KMS-11 (cell line): Measurements from ENCODE around the gene CYP3A5.

Experiments used
- H2AFZ ChIP-seq: fragments of 200-600 bp; sonication (generic); 2 replicates; pipeline ENCODE4 v1.6.1; 2016; ENCODE audit warnings: antibody characterized with exemption, mixed run types, low read depth
- H3K27ac ChIP-seq: fragments of 200-600 bp; sonication (generic); 2 replicates; pipeline ENCODE4 v1.6.1; 2016; ENCODE audit warnings: mild to moderate bottlenecking, mixed run types
- H3K27me3 ChIP-seq: fragments of 200-600 bp; sonication (generic); 2 replicates; pipeline ENCODE4 v1.6.1; 2017; ENCODE audit warnings: mild to moderate bottlenecking, low read depth, mixed run types, moderate library complexity; ENCODE audit not compliant: insufficient read depth
- H3K36me3 ChIP-seq: fragments of 200-600 bp; sonication (generic); 2 replicates; pipeline ENCODE4 v1.6.1; 2017; ENCODE audit warnings: mild to moderate bottlenecking, mixed run types; ENCODE audit not compliant: insufficient read depth
- H3K4me1 ChIP-seq: fragments of 200-600 bp; sonication (generic); 2 replicates; pipeline ENCODE4 v1.6.1; 2016; ENCODE audit warnings: mild to moderate bottlenecking, low read depth, mixed run types; ENCODE audit not compliant: poor library complexity, severe bottlenecking
- H3K4me2 ChIP-seq: fragments of 200-600 bp; sonication (generic); 2 replicates; pipeline ENCODE4 v1.7.0; 2016; ENCODE audit warnings: mild to moderate bottlenecking, mixed run types
- H3K4me3 ChIP-seq: fragments of 200-600 bp; sonication (generic); IDR thresholded peaks from 2 replicates; pipeline ENCODE4 v1.6.1; 2017; ENCODE audit warnings: low read depth, low read length, mixed read lengths; ENCODE audit not compliant: insufficient read depth
- H3K79me2 ChIP-seq: fragments of 200-600 bp; sonication (generic); 2 replicates; pipeline ENCODE4 v1.6.1; 2016; ENCODE audit warnings: low read depth, mixed run types; ENCODE audit not compliant: insufficient read depth
- H3K9ac ChIP-seq: fragments of 200-600 bp; sonication (generic); 2 replicates; pipeline ENCODE4 v1.6.1; 2016; ENCODE audit warnings: mild to moderate bottlenecking, mixed run types
- H4K20me1 ChIP-seq: fragments of 200-600 bp; sonication (generic); 2 replicates; pipeline ENCODE4 v1.6.1; 2016; ENCODE audit warnings: mild to moderate bottlenecking, mixed run types; ENCODE audit not compliant: insufficient read depth
- TF ChIP-seq, protein P1 (sequence below): fragments of 200-600 bp; sonication (generic); conservative IDR thresholded peaks from 2 replicates; pipeline ENCODE4 v1.6.1; 2017; ENCODE audit warnings: low read depth, mild to moderate bottlenecking, antibody characterized with exemption, low read length, moderate library complexity, mixed read lengths

Gene CYP3A5

DNA sequence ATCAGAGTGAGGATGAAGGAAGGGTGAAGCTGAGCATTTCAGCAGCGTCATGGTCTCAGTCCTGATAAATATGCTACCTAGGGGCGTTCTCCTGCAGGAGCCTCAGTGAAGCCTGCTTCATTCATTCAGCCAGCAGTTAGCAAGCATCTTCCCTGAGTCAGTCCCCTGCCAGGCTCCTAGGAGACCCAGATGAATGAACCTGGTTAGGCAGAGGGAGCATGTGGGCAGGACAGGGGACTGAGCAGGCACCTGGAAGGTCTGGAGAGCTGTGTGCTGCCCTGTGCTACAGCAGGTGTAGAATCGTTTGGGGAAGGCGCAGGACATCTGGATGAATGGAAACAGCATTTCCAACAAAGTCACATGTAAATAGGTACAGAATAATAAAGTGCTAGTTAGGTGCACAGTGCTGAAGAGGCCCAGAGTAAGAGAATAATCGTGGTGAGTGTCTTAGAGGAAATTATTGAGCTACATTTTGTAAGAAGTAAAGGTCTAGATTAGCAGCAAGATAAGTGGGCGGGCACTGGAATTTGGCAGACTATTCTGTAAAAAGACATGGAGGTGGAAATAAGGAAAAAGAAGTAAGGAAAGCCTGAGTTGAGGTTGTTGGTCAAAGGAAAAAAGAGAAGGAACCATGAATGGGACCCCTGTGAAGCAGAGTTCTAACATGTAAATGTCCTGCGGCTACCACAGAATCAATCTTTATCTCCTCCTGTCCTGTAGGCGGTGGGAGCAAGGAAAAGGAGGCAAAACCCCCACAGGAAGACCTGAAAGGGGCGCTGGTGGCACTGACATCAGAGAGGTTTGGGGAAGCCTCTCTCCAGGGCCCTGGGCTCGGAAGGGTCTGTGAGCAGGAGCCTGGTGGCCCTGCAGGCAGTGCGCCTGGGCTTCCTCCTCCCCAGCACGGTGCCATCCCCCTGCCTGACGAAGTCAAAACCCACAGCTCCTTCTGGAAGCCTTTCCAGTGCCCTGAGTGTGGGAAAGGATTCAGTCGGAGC is 51.0 kb downstream of the CYP3A5 start:
- Histone ChIP-seq H3K27me3 (no peaks in the 10 kb centered on the region), H3K9ac (no peak overlapping the region), H3K4me3 (no peak overlapping the region), H3K4me2 (no peak overlapping the region), H4K20me1 (no peaks in the 10 kb centered on the region), H3K27ac (no peak overlapping the region), H3K36me3 (no peaks in the 10 kb centered on the region; the same call in 1 of the 2 replicates), H3K79me2 (no peaks in the 10 kb centered on the region), H3K4me1 (no peaks in the 10 kb centered on the region), H2AFZ (no peak overlapping the region)
- TF ChIP-seq, protein P1, sequence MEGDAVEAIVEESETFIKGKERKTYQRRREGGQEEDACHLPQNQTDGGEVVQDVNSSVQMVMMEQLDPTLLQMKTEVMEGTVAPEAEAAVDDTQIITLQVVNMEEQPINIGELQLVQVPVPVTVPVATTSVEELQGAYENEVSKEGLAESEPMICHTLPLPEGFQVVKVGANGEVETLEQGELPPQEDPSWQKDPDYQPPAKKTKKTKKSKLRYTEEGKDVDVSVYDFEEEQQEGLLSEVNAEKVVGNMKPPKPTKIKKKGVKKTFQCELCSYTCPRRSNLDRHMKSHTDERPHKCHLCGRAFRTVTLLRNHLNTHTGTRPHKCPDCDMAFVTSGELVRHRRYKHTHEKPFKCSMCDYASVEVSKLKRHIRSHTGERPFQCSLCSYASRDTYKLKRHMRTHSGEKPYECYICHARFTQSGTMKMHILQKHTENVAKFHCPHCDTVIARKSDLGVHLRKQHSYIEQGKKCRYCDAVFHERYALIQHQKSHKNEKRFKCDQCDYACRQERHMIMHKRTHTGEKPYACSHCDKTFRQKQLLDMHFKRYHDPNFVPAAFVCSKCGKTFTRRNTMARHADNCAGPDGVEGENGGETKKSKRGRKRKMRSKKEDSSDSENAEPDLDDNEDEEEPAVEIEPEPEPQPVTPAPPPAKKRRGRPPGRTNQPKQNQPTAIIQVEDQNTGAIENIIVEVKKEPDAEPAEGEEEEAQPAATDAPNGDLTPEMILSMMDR: no peak

DNA sequence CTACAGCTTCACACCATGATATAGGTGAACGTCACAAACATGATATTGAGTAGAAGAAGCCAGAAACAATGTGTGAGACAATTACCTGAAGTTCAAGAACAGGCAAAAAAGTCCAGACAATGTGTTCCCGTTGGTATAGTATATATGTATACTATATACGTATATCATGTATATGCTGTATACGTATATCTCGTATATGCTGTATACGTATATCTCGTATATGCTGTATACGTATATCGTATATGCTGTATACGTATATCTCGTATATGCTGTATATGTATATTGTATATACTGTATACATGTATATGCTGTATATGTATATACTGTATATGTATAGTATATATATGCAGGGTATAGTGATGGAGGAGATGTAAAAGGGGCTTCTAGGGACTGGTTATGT is 52.3 kb downstream of the CYP3A5 start:
- H3K79me2 ChIP-seq: no peaks in the 10 kb centered on the region
- no peaks in the 10 kb centered on the region; the same call in 1 of the 2 replicates for H3K36me3 ChIP-seq
- H3K4me3 ChIP-seq: no peak overlapping the region
- no peak overlapping the region for H3K27ac ChIP-seq
- H3K4me1 ChIP-seq: no peaks in the 10 kb centered on the region
- H3K9ac ChIP-seq: no peak overlapping the region
- TF ChIP-seq, protein P1: no peak
- H3K27me3 ChIP-seq: no peaks in the 10 kb centered on the region
- no peak overlapping the region for H3K4me2 ChIP-seq
- H4K20me1 ChIP-seq: no peaks in the 10 kb centered on the region
- no peak overlapping the region for H2AFZ ChIP-seq

DNA sequence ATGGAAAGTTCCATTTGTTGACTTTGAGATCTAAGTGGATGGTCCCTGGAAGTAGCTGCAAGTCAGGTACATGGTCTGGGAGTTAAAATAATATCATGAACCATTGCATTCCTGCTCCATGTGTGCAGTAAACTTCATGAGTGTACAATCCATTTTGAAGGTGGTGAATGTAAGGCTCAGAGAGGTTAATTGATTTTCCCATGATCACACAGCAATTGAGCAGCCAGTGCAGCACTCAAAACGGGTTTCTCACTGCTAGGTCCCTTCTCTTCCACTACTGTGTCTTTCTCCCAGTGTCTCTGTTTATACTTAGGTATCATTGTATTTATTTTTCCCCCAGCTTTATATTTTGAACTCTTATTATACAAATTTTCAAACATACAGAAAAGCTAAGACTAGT is 53.1 kb downstream of the CYP3A5 start:
- H3K9ac ChIP-seq: no peak overlapping the region
- H3K79me2 ChIP-seq: no peaks in the 10 kb centered on the region
- TF ChIP-seq, protein P1: no peak
- no peak overlapping the region for H3K27ac ChIP-seq
- no peak overlapping the region for H2AFZ ChIP-seq
- no peaks in the 10 kb centered on the region; the same call in 1 of the 2 replicates for H3K36me3 ChIP-seq
- H3K27me3 ChIP-seq: no peaks in the 10 kb centered on the region
- H3K4me2 ChIP-seq: no peak overlapping the region
- no peaks in the 10 kb centered on the region for H4K20me1 ChIP-seq
- H3K4me1 ChIP-seq: no peaks in the 10 kb centered on the region
- H3K4me3 ChIP-seq: no peak overlapping the region

DNA sequence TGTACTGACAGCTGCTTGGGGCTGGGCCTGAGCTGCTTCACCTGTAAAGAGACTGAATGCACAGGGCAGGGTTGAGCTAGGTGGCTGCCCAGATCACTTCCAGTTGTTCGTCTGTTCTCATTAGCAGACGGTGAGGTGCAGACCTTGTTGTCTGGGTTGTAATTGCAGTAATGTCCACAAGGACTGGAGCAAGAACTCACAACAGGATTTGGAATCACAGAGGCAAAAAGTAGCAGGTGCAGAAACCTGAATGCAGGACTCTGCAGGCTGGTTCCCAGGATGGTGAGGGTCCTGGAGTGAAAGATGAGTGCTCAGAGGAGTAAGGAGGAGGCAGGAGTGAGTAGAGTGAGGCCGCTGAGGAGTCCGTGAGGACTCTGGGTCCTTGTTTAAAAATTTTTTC is 53.8 kb downstream of the CYP3A5 start:
- Histone ChIP-seq H3K27me3 (no peaks in the 10 kb centered on the region), H3K36me3 (no peaks in the 10 kb centered on the region; the same call in 1 of the 2 replicates), H2AFZ (no peak overlapping the region), H3K27ac (no peak overlapping the region), H3K4me1 (no peaks in the 10 kb centered on the region), H3K79me2 (no peaks in the 10 kb centered on the region), H3K4me3 (no peak overlapping the region), H4K20me1 (no peaks in the 10 kb centered on the region), H3K9ac (no peak overlapping the region), H3K4me2 (no peak overlapping the region)
- TF ChIP-seq, protein P1: no peak
